CD14-positive monocyte (primary cell): ENCODE measurements around the gene IGF1R. TPM values are rescaled to one million over a fixed set of nuclear protein-coding genes. Genes with fewer than 3 reads are reported as not detected.

Experiments
- DNase-seq, 3 donors: peaks; one replicate each; pipeline ENCODE4 v3.0.0-alpha.2; 2011 to 2022
- H2AFZ ChIP-seq: 2 replicates; pipeline ENCODE4 v1.6.0; 2012; ENCODE audit warnings: mild to moderate bottlenecking, low read depth, low read length, inconsistent platforms; ENCODE audit not compliant: insufficient read depth, poor library complexity, severe bottlenecking
- H3K27ac ChIP-seq, 2 donors: 1 replicate in 1 of 2; 2 replicates in 1 of 2; pipeline ENCODE4 v1.5.1; 2012 to 2013; ENCODE audit warnings: low read length in 2 of 2, control low read depth in 1 of 2, inconsistent platforms in 1 of 2, low read depth in 1 of 2, mild to moderate bottlenecking in 1 of 2
- H3K27me3 ChIP-seq, 2 donors: one replicate each; pipeline versions ENCODE4 v1.6.0 to v1.6.1; 2011 to 2013; ENCODE audit warnings: low read length in 2 of 2; ENCODE audit not compliant: control insufficient read depth in 2 of 2, insufficient read depth in 2 of 2
- H3K36me3 ChIP-seq, 2 donors: replicated peaks in 1 of 2; 1 replicate in 1 of 2; 2 replicates in 1 of 2; pipeline versions ENCODE4 v1.5.1 to v1.6.1; 2012 to 2013; ENCODE audit warnings: low read length in 2 of 2, control low read depth in 1 of 2, inconsistent platforms in 1 of 2, mild to moderate bottlenecking in 1 of 2; ENCODE audit not compliant: insufficient read depth in 2 of 2, control insufficient read depth in 1 of 2
- H3K4me1 ChIP-seq, 2 donors: 1 replicate in 1 of 2; 2 replicates in 1 of 2; pipeline versions ENCODE4 v1.5.1 to v1.6.1; 2012 to 2013; ENCODE audit warnings: low read length in 2 of 2, control low read depth in 1 of 2, inconsistent platforms in 1 of 2, mild to moderate bottlenecking in 1 of 2, moderate library complexity in 1 of 2; ENCODE audit not compliant: insufficient read depth in 2 of 2, control insufficient read depth in 1 of 2
- H3K4me2 ChIP-seq: replicated peaks from 2 replicates; pipeline ENCODE3; 2012; ENCODE audit warnings: low read length, moderate library complexity, mild to moderate bottlenecking; ENCODE audit not compliant: poor library complexity, severe bottlenecking; ENCODE audit errors: extremely low read depth
- H3K4me3 ChIP-seq, 3 experiments: fragments of 200-600 bp in 1 of 3; sonication (generic) in 1 of 3; replicated peaks in 1 of 3; 1 replicate in 2 of 3; 2 replicates in 1 of 3; pipeline ENCODE4 v1.5.1; 2011 to 2013; ENCODE audit warnings: low read length in 3 of 3, mild to moderate bottlenecking in 3 of 3, control low read depth in 2 of 3, low read depth in 2 of 3, inconsistent platforms in 1 of 3, moderate library complexity in 1 of 3
- H3K79me2 ChIP-seq: 2 replicates; pipeline ENCODE4 v1.6.0; 2012; ENCODE audit warnings: mild to moderate bottlenecking, control low read depth, inconsistent platforms, low read length, moderate library complexity; ENCODE audit not compliant: insufficient read depth
- H3K9ac ChIP-seq: 2 replicates; pipeline ENCODE4 v1.6.0; 2017; ENCODE audit warnings: low read length, mild to moderate bottlenecking; ENCODE audit not compliant: insufficient read depth, poor library complexity, severe bottlenecking
- H3K9me3 ChIP-seq, 2 donors: replicated peaks in 1 of 2; 1 replicate in 1 of 2; 2 replicates in 1 of 2; pipeline versions ENCODE4 v1.5.1 to v1.6.1; 2012 to 2013; ENCODE audit warnings: low read length in 2 of 2, control low read depth in 1 of 2; ENCODE audit not compliant: control insufficient read depth in 1 of 2, insufficient read depth in 1 of 2
- H4K20me1 ChIP-seq: 2 replicates; pipeline ENCODE4 v1.6.0; 2012; ENCODE audit warnings: mild to moderate bottlenecking, low read length, control low read depth, moderate library complexity; ENCODE audit not compliant: insufficient read depth
- H3K27ac Mint-ChIP-seq, 7 donors: one replicate each; pipeline ENCODE4 v1.8.0; 2020; ENCODE audit warnings: mild to moderate bottlenecking in 7 of 7, mixed read lengths in 7 of 7, moderate library complexity in 6 of 7, inconsistent platforms in 2 of 7
- H3K27me3 Mint-ChIP-seq, 3 donors: one replicate each; pipeline ENCODE4 v1.8.0; 2021 to 2022; ENCODE audit warnings: low read depth in 3 of 3, mild to moderate bottlenecking in 3 of 3, mixed read lengths in 3 of 3, moderate library complexity in 3 of 3, inconsistent platforms in 1 of 3
- H3K36me3 Mint-ChIP-seq, 2 donors: one replicate each; pipeline ENCODE4 v1.8.0; 2020; ENCODE audit warnings: mixed read lengths in 2 of 2, inconsistent platforms in 1 of 2, mild to moderate bottlenecking in 1 of 2
- H3K4me1 Mint-ChIP-seq: one replicate; pipeline ENCODE4 v1.8.0; 2020; ENCODE audit warnings: mild to moderate bottlenecking, mixed read lengths
- H3K4me3 Mint-ChIP-seq, 2 donors: one replicate each; pipeline ENCODE4 v1.8.0; 2020; ENCODE audit warnings: mild to moderate bottlenecking in 2 of 2, mixed read lengths in 2 of 2, moderate library complexity in 1 of 2
- H3K9me3 Mint-ChIP-seq, 7 donors: one replicate each; pipeline ENCODE4 v1.8.0; 2020 to 2022; ENCODE audit warnings: mixed read lengths in 7 of 7, mild to moderate bottlenecking in 6 of 7, moderate library complexity in 6 of 7, inconsistent platforms in 2 of 7
- WGBS: methylation state at CpG from one replicate; pipeline ENCODE4 v1.1.5; 2013; ENCODE audit warnings: missing lambda C conversion rate; ENCODE audit not compliant: insufficient coverage; 5-methylcytosine and 5-hydroxymethylcytosine counted together
- intact Hi-C, 2 donors: fragments of 100-400 bp; cut with micrococcal nuclease; formaldehyde crosslinking; loops; one replicate each; pipeline versions ENCODE4 v1.15.0 to v1.15.1; 2023
- polyA plus RNA-seq, 3 donors: library from polyadenylated mRNA; depleted of rRNA in 1 of 3; unstranded in 2 of 3; stranded (reverse) in 1 of 3; fragments of 300-500 nt in 2 of 3; fragments of >200 nt in 1 of 3; fragmentation: Illumina TruSeq in 2 of 3; gene quantifications; 1 replicate in 2 of 3; 2 replicates in 1 of 3; pipeline ENCODE4 v1.2.3, GENCODE V29; 2012 to 2021
- TF ChIP-seq, protein P1 (sequence below): fragments of 200-600 bp; IDR thresholded peaks from one replicate; pipeline ENCODE4 v1.8.0; 2022; ENCODE audit warnings: antibody characterized with exemption, mild to moderate bottlenecking

Gene IGF1R
- polyA plus RNA-seq, 3 donors: 0.35 to 4.9 (median 0.67) TPM

DNA sequence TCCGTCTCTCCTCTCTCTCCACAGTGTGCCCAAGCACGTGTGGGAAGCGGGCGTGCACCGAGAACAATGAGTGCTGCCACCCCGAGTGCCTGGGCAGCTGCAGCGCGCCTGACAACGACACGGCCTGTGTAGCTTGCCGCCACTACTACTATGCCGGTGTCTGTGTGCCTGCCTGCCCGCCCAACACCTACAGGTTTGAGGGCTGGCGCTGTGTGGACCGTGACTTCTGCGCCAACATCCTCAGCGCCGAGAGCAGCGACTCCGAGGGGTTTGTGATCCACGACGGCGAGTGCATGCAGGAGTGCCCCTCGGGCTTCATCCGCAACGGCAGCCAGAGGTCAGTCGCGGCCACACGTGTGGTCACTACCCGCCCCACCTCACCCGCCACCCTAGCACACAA is 243.0 kb downstream of the IGF1R start:
- Histone ChIP-seq H3K36me3 (peaks cover 5 to 26% of the 10 kb centered on the region in 2 donors), H3K27me3 (no peaks in the 10 kb centered on the region), H3K4me1 (no peaks in the 10 kb centered on the region), H3K27ac (no peak overlapping the region), H3K9me3 (no peaks in the 10 kb centered on the region), H3K79me2 (peaks cover 38% of the 10 kb centered on the region), H3K4me3 (no peak overlapping the region), H2AFZ (no peak overlapping the region), H3K4me2 (no peak overlapping the region), H3K9ac (no peak overlapping the region), H4K20me1 (peaks cover 10% of the 10 kb centered on the region)
- Mint-ChIP-seq H3K27ac (no peak overlapping the region), H3K36me3 (peaks cover 21 to 24% of the 10 kb centered on the region in 2 donors), H3K4me1 (peaks cover 2% of the 10 kb centered on the region), H3K9me3 (no peaks in the 10 kb centered on the region), H3K4me3 (no peak overlapping the region), H3K27me3 (no peaks in the 10 kb centered on the region)
- no peak for DNase-seq
- intact Hi-C loops: no loop called here
- 99% methylated on average over 28 of the region's 31 CpGs for WGBS
- TF ChIP-seq, protein P1, sequence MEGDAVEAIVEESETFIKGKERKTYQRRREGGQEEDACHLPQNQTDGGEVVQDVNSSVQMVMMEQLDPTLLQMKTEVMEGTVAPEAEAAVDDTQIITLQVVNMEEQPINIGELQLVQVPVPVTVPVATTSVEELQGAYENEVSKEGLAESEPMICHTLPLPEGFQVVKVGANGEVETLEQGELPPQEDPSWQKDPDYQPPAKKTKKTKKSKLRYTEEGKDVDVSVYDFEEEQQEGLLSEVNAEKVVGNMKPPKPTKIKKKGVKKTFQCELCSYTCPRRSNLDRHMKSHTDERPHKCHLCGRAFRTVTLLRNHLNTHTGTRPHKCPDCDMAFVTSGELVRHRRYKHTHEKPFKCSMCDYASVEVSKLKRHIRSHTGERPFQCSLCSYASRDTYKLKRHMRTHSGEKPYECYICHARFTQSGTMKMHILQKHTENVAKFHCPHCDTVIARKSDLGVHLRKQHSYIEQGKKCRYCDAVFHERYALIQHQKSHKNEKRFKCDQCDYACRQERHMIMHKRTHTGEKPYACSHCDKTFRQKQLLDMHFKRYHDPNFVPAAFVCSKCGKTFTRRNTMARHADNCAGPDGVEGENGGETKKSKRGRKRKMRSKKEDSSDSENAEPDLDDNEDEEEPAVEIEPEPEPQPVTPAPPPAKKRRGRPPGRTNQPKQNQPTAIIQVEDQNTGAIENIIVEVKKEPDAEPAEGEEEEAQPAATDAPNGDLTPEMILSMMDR: no peak

DNA sequence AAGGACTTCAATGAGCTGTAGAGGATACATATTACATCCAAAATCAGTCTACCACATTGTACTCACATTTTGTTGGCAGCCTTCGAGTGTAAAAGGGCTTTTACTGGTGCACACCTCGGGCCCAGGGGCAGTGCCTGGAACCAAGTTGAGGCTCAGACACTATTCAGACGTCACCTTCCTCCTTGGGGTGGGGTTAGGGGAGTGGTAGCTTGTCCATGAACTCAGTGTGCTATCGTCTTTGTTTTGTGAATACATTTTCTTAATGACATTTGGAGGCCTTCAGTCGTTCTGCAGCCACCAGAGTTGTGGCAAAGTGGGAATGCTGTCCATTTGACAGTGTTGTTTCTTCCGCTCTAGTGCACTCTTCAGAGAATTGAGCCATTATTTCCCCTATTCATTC is 245.1 kb downstream of the IGF1R start:
- Mint-ChIP-seq H3K9me3 (no peaks in the 10 kb centered on the region), H3K27ac (no peak overlapping the region), H3K27me3 (no peaks in the 10 kb centered on the region), H3K4me1 (peaks cover 1% of the 10 kb centered on the region), H3K36me3 (peaks cover 36 to 41% of the 10 kb centered on the region in 2 donors), H3K4me3 (no peak overlapping the region)
- DNase-seq: no peak
- H3K9me3 ChIP-seq: no peaks in the 10 kb centered on the region
- 100% methylated on average over 2 of the region's 6 CpGs for WGBS
- no peak overlapping the region for H3K9ac ChIP-seq
- H3K4me1 ChIP-seq: no peaks in the 10 kb centered on the region
- no peak overlapping the region for H3K4me3 ChIP-seq
- TF ChIP-seq, protein P1: no peak
- H3K36me3 ChIP-seq: peaks cover 7 to 40% of the 10 kb centered on the region in 2 donors
- intact Hi-C loops: no loop called here
- no peak overlapping the region for H3K27ac ChIP-seq
- no peaks in the 10 kb centered on the region for H4K20me1 ChIP-seq
- H3K4me2 ChIP-seq: no peak overlapping the region
- no peak overlapping the region for H2AFZ ChIP-seq
- H3K79me2 ChIP-seq: peaks cover 20% of the 10 kb centered on the region
- H3K27me3 ChIP-seq: no peaks in the 10 kb centered on the region
